IPS-18c (cell line): Measurements from ENCODE around the gene MVB12B.

ENCODE experiments used
- H3K4me3 ChIP-seq: 2 replicates; pipeline ENCODE4 v1.7.0; 2013; ENCODE audit warnings: low read depth, mild to moderate bottlenecking, low read length, moderate library complexity; ENCODE audit not compliant: insufficient read depth
- H3K9me3 ChIP-seq: one replicate; pipeline ENCODE4 v1.6.1; 2013; ENCODE audit warnings: mild to moderate bottlenecking, low read length, moderate library complexity; ENCODE audit not compliant: control insufficient read depth, insufficient read depth

Gene MVB12B

GRCh38 chr9:126341426-126341825 lies 14.8 kb downstream of the MVB12B start:
- H3K9me3 ChIP-seq: no peaks in the 10 kb centered on the region
- H3K4me3 ChIP-seq: no peak overlapping the region

DNA sequence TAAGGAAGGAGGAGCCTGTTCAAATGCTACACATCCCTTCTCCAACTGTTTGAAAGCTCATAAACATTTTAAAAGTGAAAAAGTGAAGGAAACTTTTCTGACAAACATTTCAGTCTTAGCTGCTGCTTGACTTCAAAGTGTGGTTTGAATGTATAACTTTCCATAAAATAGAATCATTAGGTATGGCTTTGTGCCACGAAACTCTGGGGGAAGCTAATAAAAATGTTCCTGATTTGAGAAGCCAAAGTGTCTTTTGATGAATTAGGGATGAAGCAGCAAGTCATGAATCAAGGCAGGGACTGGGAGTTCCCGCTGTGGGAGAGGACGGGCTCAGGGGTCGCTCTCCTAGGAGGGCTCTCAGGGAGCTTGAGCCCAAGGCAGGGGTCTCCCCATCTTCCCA lies 15.3 kb downstream of the MVB12B start:
- H3K4me3 ChIP-seq: no peak overlapping the region
- no peaks in the 10 kb centered on the region for H3K9me3 ChIP-seq

GRCh38 chr9:126342621-126343031 lies 16.0 kb downstream of the MVB12B start:
- Histone ChIP-seq H3K4me3 (no peak overlapping the region), H3K9me3 (no peaks in the 10 kb centered on the region)

DNA sequence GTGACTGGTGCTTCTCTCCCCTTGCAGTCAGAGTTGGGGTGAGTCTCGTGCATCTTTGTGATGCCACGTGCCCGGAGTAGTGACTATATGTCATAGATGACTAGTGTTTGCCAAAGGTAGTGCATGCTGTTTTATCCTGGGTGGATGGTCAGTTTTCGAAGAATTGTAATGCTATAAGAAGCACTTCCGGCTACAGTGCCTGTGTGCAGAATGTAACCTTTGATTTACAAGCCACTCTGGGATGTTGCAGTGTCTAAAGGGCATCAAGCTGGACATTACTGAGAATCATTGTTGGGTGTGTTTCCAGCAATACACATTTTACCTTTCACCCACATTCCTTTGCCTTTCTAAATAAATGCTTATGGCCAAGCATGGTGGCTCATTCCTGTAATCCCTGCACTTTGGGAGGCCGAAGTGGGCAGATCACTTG lies 16.7 kb downstream of the MVB12B start:
- no peaks in the 10 kb centered on the region for H3K9me3 ChIP-seq
- no peak overlapping the region for H3K4me3 ChIP-seq

GRCh38 chr9:126346031-126346430 lies 19.4 kb downstream of the MVB12B start:
- Histone ChIP-seq H3K9me3 (no peaks in the 10 kb centered on the region), H3K4me3 (no peak overlapping the region)

DNA sequence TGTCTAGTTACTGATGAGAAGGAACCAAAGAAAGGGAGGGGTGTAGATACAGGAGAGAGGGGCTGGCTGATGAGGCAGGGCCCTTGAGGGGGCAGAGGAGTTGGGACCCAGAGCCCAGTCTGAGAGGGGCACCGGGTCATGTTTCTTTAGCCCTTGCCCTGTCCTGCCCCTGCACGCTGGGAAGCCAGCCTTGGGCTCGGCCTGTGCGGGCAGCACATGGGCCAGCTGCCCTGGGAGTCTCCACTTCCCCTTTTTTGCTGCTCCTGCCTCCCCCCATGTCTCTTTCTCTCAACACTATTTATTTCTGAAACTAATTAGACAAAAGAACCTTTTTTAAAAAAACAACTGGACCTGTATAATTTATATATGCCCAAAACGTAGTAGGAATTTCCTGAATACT lies 20.5 kb downstream of the MVB12B start:
- H3K9me3 ChIP-seq: peaks cover 2% of the 10 kb centered on the region
- no peak overlapping the region for H3K4me3 ChIP-seq

- peaks cover 2% of the 10 kb centered on the region for H3K9me3 ChIP-seq
- H3K4me3 ChIP-seq: no peak overlapping the region
These were observed 21.5 kb downstream of the MVB12B start for GRCh38 chr9:126347911-126348760.

- Histone ChIP-seq H3K4me3 (no peak overlapping the region), H3K9me3 (peaks cover 2% of the 10 kb centered on the region)
These were observed 22.4 kb downstream of the MVB12B start for GRCh38 chr9:126348911-126349550.

- no peak overlapping the region for H3K4me3 ChIP-seq
- H3K9me3 ChIP-seq: peaks cover 2% of the 10 kb centered on the region
These were observed 28.5 kb downstream of the MVB12B start for GRCh38 chr9:126354887-126355770.

- no peak overlapping the region for H3K4me3 ChIP-seq
- no peaks in the 10 kb centered on the region for H3K9me3 ChIP-seq
These were observed 30.4 kb downstream of the MVB12B start for GRCh38 chr9:126357074-126357473.

- no peak overlapping the region for H3K4me3 ChIP-seq
These were observed 33.4 kb downstream of the MVB12B start for GRCh38 chr9:126360073-126360472.

GRCh38 chr9:126361810-126362238 lies 35.2 kb downstream of the MVB12B start:
- H3K4me3 ChIP-seq: no peak overlapping the region
- H3K9me3 ChIP-seq: peaks cover 4% of the 10 kb centered on the region

More at GRCh38 chr9:126360073-126360472, 33.4 kb downstream of the MVB12B start:
- peaks cover 4% of the 10 kb centered on the region for H3K9me3 ChIP-seq

DNA sequence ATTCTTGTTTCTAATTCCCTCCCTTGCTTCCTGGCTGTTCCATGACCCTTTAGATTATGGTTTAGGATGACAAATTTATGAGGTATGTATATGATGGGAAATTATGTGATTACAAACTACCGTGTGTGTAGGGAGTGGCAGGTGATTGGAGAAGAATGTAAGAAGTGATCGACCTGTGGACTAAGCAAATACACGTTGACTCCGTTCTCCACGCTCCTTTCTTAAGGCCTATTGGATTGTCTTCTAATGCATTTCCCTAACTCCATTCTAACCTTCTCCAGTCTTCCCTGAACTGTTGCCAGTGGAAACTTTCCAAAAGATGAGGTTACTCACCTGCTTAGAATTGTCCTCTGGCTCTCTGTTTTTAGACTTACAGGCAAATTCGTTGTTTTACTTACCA lies 36.6 kb downstream of the MVB12B start:
- H3K9me3 ChIP-seq: peaks cover 4% of the 10 kb centered on the region
- no peak overlapping the region for H3K4me3 ChIP-seq

- peaks cover 4% of the 10 kb centered on the region for H3K9me3 ChIP-seq
- H3K4me3 ChIP-seq: no peak overlapping the region
These were observed 37.4 kb downstream of the MVB12B start for GRCh38 chr9:126363847-126364671.

DNA sequence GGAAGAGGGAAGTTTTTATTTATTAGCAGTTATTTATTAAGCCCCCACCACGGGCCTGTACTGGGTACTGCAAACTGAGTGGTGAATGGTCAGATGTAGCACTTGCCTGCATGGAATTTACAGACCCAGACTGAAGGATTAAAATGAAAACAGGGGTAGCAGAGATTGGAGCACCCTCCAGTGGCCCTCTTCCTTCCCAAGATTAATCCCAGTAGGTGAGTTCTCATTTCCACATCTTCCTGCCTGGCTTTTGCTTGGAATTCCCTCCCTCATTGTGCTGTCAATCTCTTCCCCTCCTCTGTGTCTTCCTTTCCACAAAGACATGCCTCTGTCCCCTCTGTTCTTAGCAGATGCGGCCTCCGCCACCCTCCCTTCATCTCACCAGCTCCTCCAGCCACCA lies 39.2 kb downstream of the MVB12B start:
- no peak overlapping the region for H3K4me3 ChIP-seq
- peaks cover 4% of the 10 kb centered on the region for H3K9me3 ChIP-seq

- Histone ChIP-seq H3K4me3 (no peak overlapping the region), H3K9me3 (peaks cover 4% of the 10 kb centered on the region)
These were observed 39.9 kb downstream of the MVB12B start for GRCh38 chr9:126366366-126367011.
